Right cardiac atrium (tissue), 5 donors: Measurements from ENCODE around the gene MANBA. TPM values are rescaled to one million over a fixed set of nuclear protein-coding genes. Genes with fewer than 3 reads are reported as not detected.
"Not testable (repeated sequence)": the region's sequence is repeated elsewhere in the genome, so short reads cannot be mapped to it uniquely, and the experiment has no call there.

Source experiments
- ATAC-seq, 2 donors: fragments of 200-7000 bp; cut with Tn5 transposase; one replicate each; pipeline versions ENCODE4 v1.8.0 to v1.9.1; 2020; ENCODE audit warnings: moderate library complexity in 2 of 2, mild to moderate bottlenecking in 1 of 2
- DNase-seq, 3 donors: peaks; one replicate each; pipeline ENCODE4 v3.0.0-alpha.2; 2020
- H3K27ac ChIP-seq: one replicate; pipeline ENCODE4 v1.5.1; 2013; ENCODE audit warnings: mild to moderate bottlenecking, low read length, control low read depth, moderate library complexity
- H3K27me3 ChIP-seq: one replicate; pipeline ENCODE4 v1.6.1; 2013; ENCODE audit not compliant: control insufficient read depth, insufficient read depth
- H3K4me1 ChIP-seq: one replicate; pipeline ENCODE4 v1.6.1; 2013; ENCODE audit warnings: low read length; ENCODE audit not compliant: control insufficient read depth, insufficient read depth
- H3K4me3 ChIP-seq: one replicate; pipeline ENCODE4 v1.5.1; 2013; ENCODE audit warnings: low read length, control low read depth
- H3K9me3 ChIP-seq: one replicate; pipeline ENCODE4 v1.6.1; 2013; ENCODE audit warnings: low read length; ENCODE audit not compliant: control insufficient read depth
- WGBS: extraction: QIAGEN DNeasy Blood & Tissue Kit; methylation state at CpG from one replicate; pipeline ENCODE4 v1.1.7; 2013; 5-methylcytosine and 5-hydroxymethylcytosine counted together
- intact Hi-C, 4 donors: fragments of 100-400 bp; cut with DNase I; formaldehyde crosslinking; loops; one replicate each; pipeline versions ENCODE4 v1.11.0 to v1.14.0; 2022 to 2023
- polyA plus RNA-seq: library from polyadenylated mRNA; stranded (reverse); fragments of 200-250 nt; gene quantifications from one replicate; pipeline ENCODE4 v1.2.3, GENCODE V29; 2013
- total RNA-seq, 4 donors: library from RNA; stranded (reverse); fragmentation: NEBNext Ultra II Directional; extraction: Animal tissue kit (Norgen Biotek cat#: 25700); gene quantifications; one replicate each; pipeline ENCODE4 v1.2.1, GENCODE V29; 2021
- donor health status: healthy with polysubstance abuse.
- donor health status: DM: no; HTN: yes; CAD: no.
- donor health status: DM: no; HTN: no; CAD: no.
- donor health status: DM: no; HTN: yes; CAD: no; lungs with severe emphysema.
- donor health status: DM: yes; HTN: yes; CAD: no.

Gene MANBA
- total and polyA plus RNA-seq, 5 donors, result 9.0 to 36.5 (median 31.2) TPM

DNA sequence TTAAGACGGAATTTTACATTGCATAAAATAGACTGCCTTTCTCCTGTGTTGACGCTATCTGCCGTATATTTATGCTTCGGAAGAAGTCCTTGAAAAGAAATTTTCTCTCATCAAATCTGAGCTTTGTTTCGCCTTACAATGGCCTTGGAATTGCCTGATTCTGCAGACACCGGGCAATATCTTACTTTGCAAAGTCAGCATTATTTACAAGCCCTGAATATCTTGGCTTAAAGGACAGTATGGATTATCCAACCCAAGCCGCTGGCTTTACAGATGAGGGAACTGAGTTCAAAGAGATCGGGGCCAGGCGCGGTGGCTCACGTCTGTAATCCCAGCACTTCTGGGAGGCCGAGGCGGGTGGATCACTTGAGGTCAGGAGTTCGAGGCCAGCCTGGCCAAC lies 1.1 kb upstream of the MANBA start:
- no peaks in the 10 kb centered on the region for H3K9me3 ChIP-seq
- intact Hi-C loops, result no loop called here
- no peak overlapping the region for H3K27ac ChIP-seq
- no peaks in the 10 kb centered on the region for H3K27me3 ChIP-seq
- H3K4me3 ChIP-seq, result peak overlapping the region; percentile 83
- H3K4me1 ChIP-seq, result no peaks in the 10 kb centered on the region
- no peak for DNase-seq
- no peak for ATAC-seq
- 73% methylated on average over 14 of the region's 14 CpGs for WGBS

- WGBS, result 3% methylated on average over 15 of the region's 15 CpGs
- DNase-seq (no peak), ATAC-seq (no peak)
- peak overlapping the region; percentile 83 for H3K4me3 ChIP-seq
- no peaks in the 10 kb centered on the region for H3K27me3 ChIP-seq
- H3K4me1 ChIP-seq, result no peaks in the 10 kb centered on the region
- peak overlapping the region; percentile 55 for H3K27ac ChIP-seq
- intact Hi-C loops, result no loop called here
- no peaks in the 10 kb centered on the region for H3K9me3 ChIP-seq
Observed at GRCh38 chr4:102761296-102761701, 531 bp upstream of the MANBA start.

GRCh38 chr4:102759831-102760644 lies 730 bp downstream of the MANBA start:
- Histone ChIP-seq H3K9me3 (no peaks in the 10 kb centered on the region), H3K27ac (peak overlapping the region; percentile 91), H3K4me3 (peak overlapping the region; percentile 83), H3K4me1 (no peaks in the 10 kb centered on the region), H3K27me3 (no peaks in the 10 kb centered on the region)
- intact Hi-C loops, result no loop called here
- WGBS, result 2% methylated on average over 25 of the region's 25 CpGs
- ATAC-seq (peak; percentile 70 to 79), DNase-seq (peak in 1 of 3 donors; percentile 15)

DNA sequence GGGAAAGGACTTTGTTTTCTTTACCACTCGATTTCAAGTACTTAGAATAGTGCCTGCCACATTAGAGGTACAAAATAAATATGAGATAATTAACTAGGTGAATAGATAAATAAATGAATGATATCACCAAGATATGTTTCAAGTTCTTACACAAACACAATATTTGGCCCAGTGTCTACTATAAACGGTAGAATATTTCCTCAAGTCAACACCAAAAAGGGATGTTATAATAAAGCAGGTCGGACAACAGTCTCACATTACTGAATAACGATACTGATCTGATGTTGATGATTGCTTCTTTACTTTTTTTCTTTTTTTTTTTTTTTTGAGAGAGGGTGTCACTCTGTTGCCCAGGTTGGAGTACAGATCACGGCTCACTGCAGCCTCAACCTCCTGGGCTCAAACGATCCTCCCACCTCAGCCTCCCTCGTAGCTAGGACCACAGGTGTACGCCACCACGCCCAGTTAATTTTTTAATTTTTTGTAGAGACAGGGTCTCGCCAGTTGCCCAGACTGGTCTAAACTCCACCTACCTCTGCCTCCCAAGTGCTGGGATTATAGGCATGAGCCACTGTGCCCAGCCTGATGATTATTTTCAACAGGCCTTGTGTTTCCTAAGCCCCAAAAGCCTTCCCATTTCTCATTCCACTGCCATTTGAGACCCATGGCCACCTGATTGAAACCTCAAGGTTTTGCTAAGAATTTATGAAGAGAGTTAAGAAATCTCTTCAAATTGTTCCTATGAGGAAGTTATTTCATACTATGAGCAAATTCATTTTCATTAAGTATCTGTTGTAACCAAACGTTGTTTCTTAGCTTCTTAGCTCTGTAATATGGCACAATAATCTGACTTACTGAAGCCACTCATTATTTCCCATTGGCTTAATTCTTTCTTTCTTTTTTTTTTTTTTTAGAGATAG lies 2.3 kb downstream of the MANBA start:
- 87% methylated on average over 11 of the region's 11 CpGs for whole genome bisulfite sequencing
- Histone ChIP-seq H3K4me1 (no peaks in the 10 kb centered on the region), H3K9me3 (no peaks in the 10 kb centered on the region), H3K4me3 (no peak overlapping the region), H3K27ac (no peak overlapping the region), H3K27me3 (no peaks in the 10 kb centered on the region)
- intact Hi-C loops, result no loop called here
- ATAC-seq (no peak), DNase-seq (no peak)

- Histone ChIP-seq H3K27ac (no peak overlapping the region), H3K4me1 (no peaks in the 10 kb centered on the region), H3K9me3 (no peaks in the 10 kb centered on the region), H3K4me3 (no peak overlapping the region), H3K27me3 (no peaks in the 10 kb centered on the region)
- DNase-seq (no peak), ATAC-seq (no peak)
- 51% methylated on average over 1 of the region's 1 CpG for WGBS
- intact Hi-C loops, result no loop called here
Observed at GRCh38 chr4:102757681-102758080, 3.1 kb downstream of the MANBA start.

- ATAC-seq (no peak), DNase-seq (no peak)
- Histone ChIP-seq H3K27me3 (no peaks in the 10 kb centered on the region), H3K27ac (no peak overlapping the region), H3K4me1 (peaks cover 3% of the 10 kb centered on the region), H3K9me3 (no peaks in the 10 kb centered on the region), H3K4me3 (no peak overlapping the region)
- intact Hi-C loops, result no loop called here
- WGBS, result 94% methylated on average over 2 of the region's 2 CpGs
Observed at GRCh38 chr4:102754044-102754443, 6.7 kb downstream of the MANBA start.

- no peaks in the 10 kb centered on the region for H3K27me3 ChIP-seq
- intact Hi-C loops, result no loop called here
- no peak overlapping the region for H3K4me3 ChIP-seq
- ATAC-seq (no peak), DNase-seq (no peak)
- H3K4me1 ChIP-seq, result peaks cover 5% of the 10 kb centered on the region
- H3K9me3 ChIP-seq, result no peaks in the 10 kb centered on the region
- WGBS, result 73% methylated on average over 4 of the region's 4 CpGs
- H3K27ac ChIP-seq, result no peak overlapping the region
Observed at GRCh38 chr4:102751941-102752340, 8.8 kb downstream of the MANBA start.

GRCh38 chr4:102743352-102743751 lies 17.4 kb downstream of the MANBA start:
- H3K4me1 ChIP-seq, ATAC-seq, H3K27me3 ChIP-seq, H3K27ac ChIP-seq, H3K9me3 ChIP-seq, intact Hi-C loops, DNase-seq, H3K4me3 ChIP-seq: not testable (repeated sequence)
- WGBS, result 81% methylated on average over 4 of the region's 4 CpGs

GRCh38 chr4:102738802-102739201 lies 22.0 kb downstream of the MANBA start:
- 87% methylated on average over 2 of the region's 2 CpGs for WGBS

GRCh38 chr4:102736636-102737549 lies 23.9 kb downstream of the MANBA start:
- H3K4me3 ChIP-seq, result no peak overlapping the region
- intact Hi-C loops, result no loop called here
- H3K9me3 ChIP-seq, result no peaks in the 10 kb centered on the region
- 87% methylated on average over 11 of the region's 11 CpGs for WGBS
- no peak overlapping the region for H3K27ac ChIP-seq
- no peaks in the 10 kb centered on the region for H3K4me1 ChIP-seq
- H3K27me3 ChIP-seq, result no peaks in the 10 kb centered on the region
- DNase-seq (no peak), ATAC-seq (no peak)

More at GRCh38 chr4:102738802-102739201, 22.0 kb downstream of the MANBA start:
- DNase-seq, H3K4me3 ChIP-seq, H3K9me3 ChIP-seq, H3K4me1 ChIP-seq, H3K27me3 ChIP-seq, intact Hi-C loops, ATAC-seq, H3K27ac ChIP-seq: not testable (repeated sequence)
